Nephron (organoid): ENCODE results near the gene FGD5.

Source experiments
- H3K27ac Mint-ChIP-seq, 3 experiments: 2 replicates each; pipeline ENCODE4 v1.8.0; 2020; ENCODE audit warnings: mixed read lengths in 3 of 3, mild to moderate bottlenecking in 2 of 3, moderate library complexity in 1 of 3
- H3K27me3 Mint-ChIP-seq: 2 replicates; pipeline ENCODE4 v1.8.0; 2021; ENCODE audit warnings: low read depth, mild to moderate bottlenecking, moderate library complexity, mixed read lengths
- H3K36me3 Mint-ChIP-seq: 2 replicates; pipeline ENCODE4 v1.8.0; 2020; ENCODE audit warnings: low read depth, mixed read lengths
- H3K4me1 Mint-ChIP-seq: 2 replicates; pipeline ENCODE4 v1.8.0; 2020; ENCODE audit warnings: mixed read lengths
- H3K4me3 Mint-ChIP-seq, 3 experiments: 2 replicates each; pipeline ENCODE4 v1.8.0; 2020; ENCODE audit warnings: mild to moderate bottlenecking in 3 of 3, mixed read lengths in 3 of 3, moderate library complexity in 2 of 3
- H3K9me3 Mint-ChIP-seq: 2 replicates; pipeline ENCODE4 v1.8.0; 2020; ENCODE audit warnings: mixed read lengths
- CTCF ChIP-seq, 3 experiments: fragments of 200-600 bp; sonication (generic); IDR thresholded peaks; one replicate each; pipeline ENCODE4 v1.5.0; 2021; ENCODE audit warnings: antibody characterized with exemption in 3 of 3; ENCODE audit not compliant: unreplicated experiment in 3 of 3

The FGD5 gene

GRCh38 chr3:14810801-14811661 lies 7.7 kb upstream of the FGD5 start:
- Mint-ChIP-seq H3K4me3 (peak overlapping the region; percentile 90 to 94 (median 93)), H3K4me1 (peaks cover 14% of the 10 kb centered on the region), H3K9me3 (no peaks in the 10 kb centered on the region), H3K27me3 (peaks cover 73% of the 10 kb centered on the region), H3K36me3 (no peaks in the 10 kb centered on the region), H3K27ac (peak overlapping the region in 2 of 3 experiments; percentile 42 to 68)
- no peak for TF ChIP-seq CTCF (IDR thresholded peaks at IDR 0.05; ENCODE audit: unreplicated experiment in 3 of 3)

DNA sequence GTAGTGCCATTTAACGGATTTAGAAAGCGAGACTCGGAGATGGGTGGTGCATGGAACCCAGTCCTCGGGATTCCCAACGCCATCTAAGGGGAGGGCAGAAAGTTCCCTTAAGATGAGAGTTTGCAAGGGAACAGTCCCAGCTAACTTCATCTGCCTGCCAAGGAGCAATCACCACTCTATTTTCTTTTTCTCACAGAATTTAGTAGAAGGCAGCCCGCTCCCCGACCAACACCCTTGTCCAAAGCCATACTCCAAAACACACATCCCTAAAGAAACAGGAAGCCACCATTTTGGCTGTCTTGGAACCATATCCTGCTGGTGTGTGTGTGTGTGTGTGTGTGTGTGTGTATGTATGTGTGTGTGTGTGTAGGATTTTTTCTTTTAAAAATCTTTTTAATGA lies 7.1 kb upstream of the FGD5 start:
- H3K9me3 Mint-ChIP-seq = no peaks in the 10 kb centered on the region
- peak overlapping the region; percentile 90 to 94 (median 93) for H3K4me3 Mint-ChIP-seq
- peaks cover 14% of the 10 kb centered on the region for H3K4me1 Mint-ChIP-seq
- H3K27ac Mint-ChIP-seq = peak overlapping the region in 2 of 3 experiments; percentile 42 to 68
- peaks cover 66% of the 10 kb centered on the region for H3K27me3 Mint-ChIP-seq
- TF ChIP-seq CTCF (IDR thresholded peaks at IDR 0.05; ENCODE audit: unreplicated experiment in 3 of 3) = no peak
- H3K36me3 Mint-ChIP-seq = no peaks in the 10 kb centered on the region

GRCh38 chr3:14812196-14812790 lies 6.5 kb upstream of the FGD5 start:
- no peaks in the 10 kb centered on the region for H3K9me3 Mint-ChIP-seq
- peak overlapping the region in 1 of 3 experiments; percentile 68 for H3K27ac Mint-ChIP-seq
- peak overlapping the region; percentile 90 to 94 (median 93) for H3K4me3 Mint-ChIP-seq
- peaks cover 14% of the 10 kb centered on the region for H3K4me1 Mint-ChIP-seq
- no peaks in the 10 kb centered on the region for H3K36me3 Mint-ChIP-seq
- peaks cover 62% of the 10 kb centered on the region for H3K27me3 Mint-ChIP-seq
- TF ChIP-seq CTCF (IDR thresholded peaks at IDR 0.05; ENCODE audit: unreplicated experiment in 3 of 3) = no peak

DNA sequence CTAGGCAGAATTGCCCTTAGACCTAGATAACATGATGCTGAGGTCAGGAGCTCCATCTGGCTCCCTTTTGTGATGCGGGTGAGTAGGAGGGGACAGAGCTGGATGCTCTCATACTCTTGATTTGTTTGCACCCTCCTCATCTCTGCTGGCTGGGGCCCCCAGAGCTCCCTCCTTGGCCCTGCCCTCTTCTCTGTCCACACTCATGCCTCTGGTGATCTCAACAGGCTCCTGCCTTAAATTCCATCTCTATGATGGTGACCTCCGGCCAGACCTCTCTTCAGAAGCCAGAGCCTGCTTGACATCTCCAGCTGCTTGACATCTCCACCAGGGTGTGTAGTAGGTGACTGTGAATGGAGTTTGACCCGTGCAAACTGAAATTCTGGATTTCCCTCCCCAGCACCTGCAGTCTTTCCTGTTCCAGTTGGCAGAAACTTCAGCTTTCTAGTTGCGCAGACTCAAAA lies 4.3 kb upstream of the FGD5 start:
- TF ChIP-seq CTCF (IDR thresholded peaks at IDR 0.05; ENCODE audit: unreplicated experiment in 3 of 3) = no peak
- Mint-ChIP-seq H3K4me3 (no peak overlapping the region), H3K27ac (no peak overlapping the region), H3K36me3 (no peaks in the 10 kb centered on the region), H3K27me3 (peaks cover 55% of the 10 kb centered on the region), H3K4me1 (peaks cover 14% of the 10 kb centered on the region), H3K9me3 (no peaks in the 10 kb centered on the region)

- Mint-ChIP-seq H3K9me3 (no peaks in the 10 kb centered on the region), H3K4me1 (peaks cover 14% of the 10 kb centered on the region), H3K4me3 (no peak overlapping the region), H3K27ac (no peak overlapping the region), H3K36me3 (peaks cover 4% of the 10 kb centered on the region), H3K27me3 (peaks cover 53% of the 10 kb centered on the region)
- no peak for TF ChIP-seq CTCF (IDR thresholded peaks at IDR 0.05; ENCODE audit: unreplicated experiment in 3 of 3)
Measured at GRCh38 chr3:14816359-14816758, 2.4 kb upstream of the FGD5 start.
